ENCODE measurements around the gene ZEB2.

The ZEB2 gene

DNA sequence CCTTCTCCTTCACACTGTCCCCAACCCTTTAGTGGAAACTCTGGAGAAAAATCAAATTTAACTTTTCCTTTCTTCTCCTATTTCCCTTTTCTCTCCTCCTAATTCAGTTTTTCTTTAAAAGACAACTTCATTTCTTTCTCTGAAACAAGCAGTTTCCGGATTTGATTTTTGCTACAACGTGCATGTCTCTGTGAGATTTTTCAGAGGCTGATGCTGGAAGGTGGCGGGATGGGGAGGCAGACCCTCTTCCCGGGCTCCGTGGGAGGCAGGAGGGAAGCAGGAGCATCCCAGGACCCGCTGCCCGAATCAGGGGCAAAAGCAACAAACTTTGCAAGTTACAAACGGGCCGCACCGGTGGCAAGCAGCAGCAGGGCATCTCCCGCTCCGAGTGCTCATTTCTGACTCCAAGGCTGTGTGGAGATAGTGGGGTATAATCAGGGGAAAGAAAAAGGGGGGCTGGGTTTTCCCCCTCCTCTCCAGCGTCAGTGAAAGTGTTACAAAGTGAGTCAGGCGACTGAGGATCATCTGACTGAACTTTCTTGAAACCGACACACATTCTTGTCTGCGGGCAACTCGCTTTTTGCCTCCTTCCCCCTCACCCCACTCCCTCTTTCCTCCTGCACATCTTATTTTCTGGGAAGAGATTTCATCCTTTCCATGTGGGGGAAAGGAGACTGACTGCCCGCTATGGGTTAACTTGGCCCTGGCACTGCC, 6.4 kb downstream of the ZEB2 start:
- DNase-seq (ENCODE audit: low read depth, low spot score): no peak

DNA sequence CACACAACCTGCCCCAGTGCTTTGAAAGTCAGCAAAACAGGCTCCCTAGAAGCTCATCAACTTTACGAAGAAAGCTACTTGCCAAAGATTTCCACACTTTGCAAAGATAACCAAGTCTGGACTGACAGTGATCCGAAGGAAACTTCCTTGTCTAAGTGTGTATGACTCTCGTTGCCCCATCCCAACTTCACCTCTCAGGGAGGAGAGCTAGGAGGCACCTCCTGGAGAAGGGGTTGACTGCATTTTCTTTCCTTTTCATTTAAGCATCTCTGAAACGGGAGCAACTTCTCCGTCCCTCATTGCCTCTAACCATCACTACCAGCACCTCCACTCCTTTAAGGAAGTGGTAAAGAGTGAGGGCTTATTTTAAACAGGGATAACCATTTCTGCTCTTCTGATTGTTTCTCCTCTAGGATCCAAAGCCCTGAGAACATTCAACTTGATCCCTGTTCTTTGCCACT, 7.0 kb downstream of the ZEB2 start:
- no peak for DNase-seq (ENCODE audit: low read depth, low spot score)

DNA sequence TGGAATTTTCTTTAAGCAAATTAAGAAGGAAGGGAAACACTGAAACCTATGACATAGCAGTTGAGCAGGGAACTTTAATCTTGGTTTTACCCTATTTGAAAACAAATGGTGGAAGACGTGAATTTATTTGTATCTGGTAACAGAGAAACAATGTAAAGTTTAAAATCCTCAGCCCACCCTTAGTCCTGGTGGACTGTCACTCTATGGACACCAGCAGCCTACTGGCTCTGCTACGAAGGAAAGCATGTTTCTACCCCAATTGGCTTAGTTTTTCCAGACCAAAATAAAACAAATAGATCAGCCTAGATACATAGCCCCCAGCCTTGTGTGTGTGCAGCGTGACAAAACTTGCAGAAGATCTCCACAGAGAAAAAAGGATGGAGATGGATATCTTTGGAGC, 7.4 kb downstream of the ZEB2 start:
- DNase-seq (ENCODE audit: low read depth, low spot score): no peak

DNA sequence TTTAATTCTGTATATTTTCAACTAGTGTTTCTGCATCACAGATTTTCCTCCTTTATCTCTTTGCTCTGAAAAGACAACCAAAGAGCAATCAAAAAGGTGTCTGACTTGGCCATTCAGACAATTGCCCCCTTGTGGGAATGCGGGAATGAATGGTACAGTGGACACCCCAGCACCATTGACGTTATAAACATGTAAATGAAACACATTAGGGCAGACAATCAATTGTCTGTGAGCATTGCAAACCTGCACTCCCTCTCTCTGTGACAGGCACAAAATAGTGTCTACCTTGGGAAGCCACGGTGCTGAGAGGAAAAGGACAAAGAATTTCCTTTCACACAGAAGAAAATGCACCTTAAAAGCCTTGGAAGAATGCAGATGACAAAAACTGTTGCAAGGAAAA, 8.0 kb downstream of the ZEB2 start:
- DNase-seq (ENCODE audit: low read depth, low spot score): no peak

DNA sequence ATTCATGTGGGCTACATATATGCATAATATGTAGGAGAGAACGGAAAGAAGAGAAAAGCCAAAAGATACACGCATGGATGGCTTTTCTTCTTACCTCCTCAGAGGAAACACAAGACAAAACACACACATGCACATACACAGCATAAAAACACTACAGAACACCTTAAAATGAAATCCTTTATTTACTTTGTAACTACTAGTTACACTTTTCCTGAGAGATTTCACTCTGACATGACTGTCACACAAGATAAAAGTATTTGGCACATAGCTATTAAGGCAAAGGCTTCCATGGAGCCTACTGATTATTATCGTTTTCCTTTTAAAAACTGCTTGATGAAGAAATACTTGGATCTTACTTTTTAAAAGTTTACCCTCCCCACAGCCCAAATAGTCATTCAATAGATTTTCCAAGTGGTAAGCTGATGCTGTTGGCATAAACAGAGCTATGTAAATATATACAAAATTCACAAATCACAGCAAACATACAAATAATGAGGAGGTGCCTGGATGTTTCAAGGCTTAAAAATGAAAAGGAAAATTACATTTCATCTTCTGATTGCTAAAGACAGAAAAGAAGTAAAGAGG, 8.6 kb downstream of the ZEB2 start:
- DNase-seq (ENCODE audit: low read depth, low spot score): no peak

DNA sequence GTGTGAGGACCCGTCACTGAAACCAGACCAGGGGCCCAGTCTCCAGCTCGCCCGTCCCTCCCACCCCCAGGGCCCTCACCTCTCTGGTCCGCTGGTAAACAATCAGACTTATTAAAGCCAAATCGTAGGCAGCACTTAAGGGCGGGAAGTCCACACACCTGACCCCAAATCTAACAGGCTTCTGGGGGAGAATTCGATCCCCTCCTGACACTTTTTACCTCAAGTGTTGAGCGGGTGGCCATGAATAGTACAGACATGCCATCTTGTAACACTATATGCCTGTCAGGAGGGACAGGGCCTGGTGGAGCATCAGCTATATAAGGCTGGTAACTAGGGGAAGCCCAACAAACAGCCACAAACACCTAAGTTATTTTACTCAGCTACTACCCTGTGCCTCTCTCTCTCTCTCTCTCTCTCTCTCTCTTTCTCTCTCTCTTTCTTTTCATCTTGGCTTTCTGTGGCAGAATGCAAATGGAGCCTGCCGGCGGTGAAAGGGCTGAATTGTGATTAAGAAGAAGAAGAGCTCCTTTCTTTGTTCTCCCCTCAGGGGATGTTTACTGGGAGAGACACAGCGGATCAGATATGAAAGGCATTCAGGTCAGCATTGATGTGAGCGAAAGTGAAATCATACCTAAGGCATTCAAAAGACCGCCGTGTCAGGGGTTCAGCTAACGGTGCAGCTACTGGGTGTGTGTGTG, 9.5 kb downstream of the ZEB2 start:
- no peak for DNase-seq (ENCODE audit: low read depth, low spot score)

DNA sequence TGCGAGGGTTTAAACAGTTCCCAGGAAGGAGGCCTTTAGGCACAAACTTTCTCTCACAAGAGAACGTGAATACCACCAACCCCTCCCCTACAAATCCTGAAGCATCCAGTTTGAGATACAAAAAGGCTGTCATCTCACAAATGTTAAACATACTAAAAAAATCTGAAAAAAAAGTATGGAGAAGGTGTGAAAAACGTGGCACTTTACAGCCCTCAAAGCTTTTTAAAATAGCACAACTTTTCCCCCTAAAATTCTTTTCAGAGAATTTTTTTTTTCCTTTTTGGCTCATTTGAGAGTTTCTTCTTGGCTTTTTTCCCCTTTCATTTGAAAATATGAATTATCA, 10.1 kb downstream of the ZEB2 start:
- no peak for DNase-seq (ENCODE audit: low read depth, low spot score)

DNA sequence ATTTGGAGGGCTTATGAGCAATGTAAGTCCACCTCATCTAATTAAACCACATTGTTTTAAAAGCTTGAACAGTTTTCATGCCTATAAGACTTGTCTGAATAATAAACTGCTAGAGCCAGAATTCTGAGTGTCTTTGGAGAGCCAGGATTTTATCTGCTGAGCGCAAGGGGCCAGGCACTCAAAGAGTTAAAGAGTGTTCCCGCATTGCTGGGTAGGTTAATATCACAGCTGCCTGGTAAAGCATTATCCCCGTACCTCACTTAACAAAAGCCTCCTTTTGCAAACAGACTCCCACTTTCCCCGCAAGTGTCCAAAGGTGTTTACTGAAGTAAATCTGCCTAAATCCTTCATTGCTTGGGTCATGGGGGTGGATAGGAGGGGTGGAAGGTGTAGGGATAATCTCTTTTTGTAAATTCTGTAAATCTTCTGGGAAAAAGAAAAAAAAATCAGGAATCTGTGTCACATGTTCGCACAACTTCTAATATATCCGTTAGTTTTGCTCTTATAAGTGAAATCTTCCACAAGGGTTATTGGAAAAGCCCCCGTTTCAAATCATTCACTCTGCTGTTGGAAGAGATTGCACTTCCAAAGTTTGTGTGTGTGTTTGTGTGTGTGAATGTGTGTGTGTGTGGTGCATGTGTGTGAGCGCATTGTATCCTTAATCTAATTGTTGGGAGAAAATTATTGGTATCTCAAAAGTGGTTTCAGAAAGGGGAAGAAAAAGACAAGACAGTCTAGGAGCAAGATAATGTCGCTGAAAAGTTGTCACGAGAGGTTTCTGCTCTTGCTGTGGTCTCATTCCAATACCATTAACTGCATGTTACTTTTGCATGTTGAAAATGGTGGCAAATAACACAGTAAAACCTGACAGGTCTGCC, 10.7 kb downstream of the ZEB2 start:
- DNase-seq (ENCODE audit: low read depth, low spot score): no peak

DNA sequence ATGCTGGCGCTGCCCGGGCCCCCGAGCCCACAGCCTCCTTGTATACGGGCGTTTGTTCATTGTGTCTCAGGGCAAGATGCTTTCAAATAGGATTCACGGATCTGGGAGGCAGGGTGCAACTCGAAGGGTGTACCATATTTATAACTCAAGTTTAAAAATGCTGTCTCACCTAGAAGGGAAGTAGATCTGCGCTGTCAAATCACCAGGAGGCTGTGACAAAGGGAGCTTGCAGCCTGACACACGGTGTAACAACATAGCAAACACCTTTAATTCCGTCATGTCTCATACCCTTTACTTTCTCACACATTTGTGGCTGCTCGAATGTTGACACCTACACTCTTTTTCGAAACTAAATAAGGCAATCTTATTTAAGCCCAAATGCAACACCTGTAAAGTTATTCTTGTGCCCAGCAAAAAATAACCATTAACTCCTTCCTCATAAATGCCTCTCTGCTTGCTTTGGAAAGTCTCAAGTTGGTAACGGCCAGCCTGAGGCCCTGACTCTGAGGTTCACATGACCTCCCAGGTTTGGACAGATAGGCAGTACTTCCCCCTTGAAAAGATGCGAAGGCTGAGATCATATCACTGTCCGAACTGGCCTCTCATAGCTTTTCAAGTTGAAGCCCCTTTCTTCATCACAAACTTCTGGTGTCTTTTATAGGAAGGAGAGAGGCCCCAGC, 11.6 kb downstream of the ZEB2 start:
- DNase-seq (ENCODE audit: low read depth, low spot score): no peak

DNA sequence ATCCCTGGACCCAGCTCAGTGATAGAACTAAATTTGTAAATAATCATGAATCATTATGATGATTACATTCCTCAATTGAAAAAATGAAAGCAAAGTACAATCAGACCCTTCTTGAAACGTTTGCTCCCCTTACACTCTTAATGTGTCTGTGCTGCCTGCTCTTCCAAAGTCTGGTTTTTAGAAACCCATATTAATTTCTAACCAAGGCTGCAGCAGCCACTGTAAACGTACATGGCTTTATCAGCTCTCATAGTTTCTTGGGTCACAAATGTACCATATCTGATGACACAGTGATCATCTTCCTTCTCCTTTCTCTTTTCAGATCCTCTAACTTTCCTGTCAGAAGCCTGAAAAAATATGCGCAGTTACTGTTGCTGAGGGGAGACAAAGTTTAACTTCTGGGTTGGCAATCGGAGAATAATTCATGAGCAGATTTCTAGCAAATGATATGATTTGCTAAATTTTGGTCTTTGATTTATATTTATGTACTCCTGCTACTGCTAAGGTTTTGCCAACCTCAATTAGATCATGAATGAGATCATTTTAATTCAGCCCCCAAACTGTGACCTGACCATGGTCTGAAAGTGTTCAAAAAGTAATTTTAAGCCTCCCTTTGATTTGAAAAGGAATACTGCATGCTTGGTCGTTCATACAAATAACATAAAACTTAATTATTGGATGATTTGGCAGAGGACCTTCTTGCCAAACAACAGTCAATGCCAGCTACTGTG, 12.3 kb downstream of the ZEB2 start:
- DNase-seq (ENCODE audit: low read depth, low spot score): no peak

DNA sequence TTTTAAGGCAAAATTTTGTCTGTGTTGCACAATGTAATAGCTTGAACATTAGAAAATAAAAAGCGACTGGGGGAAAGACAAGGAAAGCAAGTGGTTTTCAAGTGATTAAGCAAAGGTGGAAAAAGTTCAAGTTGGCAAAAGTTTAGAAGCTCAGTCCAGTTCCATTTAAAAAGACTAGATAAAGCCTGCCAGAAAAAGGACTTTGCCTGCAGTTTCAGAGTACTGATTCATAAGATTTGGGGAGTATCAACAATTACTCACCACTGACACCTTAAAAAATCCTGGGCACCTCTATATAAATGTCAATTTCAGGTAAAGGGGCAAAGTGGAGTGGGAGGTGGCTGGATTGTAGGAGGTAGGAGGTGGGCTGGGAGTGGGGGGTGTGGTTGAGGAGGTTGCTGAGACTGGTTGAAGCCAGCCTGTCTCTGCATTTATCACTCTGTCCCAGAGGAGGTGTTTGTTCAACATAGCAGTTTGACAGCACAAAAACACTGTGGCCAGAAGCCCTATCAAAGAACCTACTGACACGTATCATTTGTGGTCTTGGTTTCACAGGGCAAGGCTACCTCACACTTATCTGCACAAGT, 14.6 kb downstream of the ZEB2 start:
- DNase-seq (ENCODE audit: low read depth, low spot score): no peak

DNA sequence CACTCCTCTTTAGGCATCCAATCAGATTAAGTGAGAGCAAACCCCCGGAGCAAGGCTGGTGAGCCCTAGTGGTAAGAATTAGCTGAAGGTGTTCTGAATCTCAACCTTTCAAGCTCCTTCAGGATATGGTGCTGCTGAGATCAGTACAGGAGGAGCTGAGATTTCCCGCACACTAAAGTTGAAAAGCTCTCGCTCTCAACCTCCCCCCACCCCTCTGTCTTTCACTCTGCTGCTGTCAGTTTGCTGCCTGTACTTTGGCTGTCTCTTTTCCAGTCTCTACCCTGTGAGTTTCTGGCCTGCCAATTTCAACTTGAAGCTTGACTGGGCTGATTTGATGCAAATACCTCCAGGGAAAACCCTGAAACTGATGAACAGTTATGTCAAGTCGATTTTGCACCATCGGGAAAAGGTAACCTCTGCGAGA, 15.7 kb downstream of the ZEB2 start:
- DNase-seq (ENCODE audit: low read depth, low spot score): no peak

DNA sequence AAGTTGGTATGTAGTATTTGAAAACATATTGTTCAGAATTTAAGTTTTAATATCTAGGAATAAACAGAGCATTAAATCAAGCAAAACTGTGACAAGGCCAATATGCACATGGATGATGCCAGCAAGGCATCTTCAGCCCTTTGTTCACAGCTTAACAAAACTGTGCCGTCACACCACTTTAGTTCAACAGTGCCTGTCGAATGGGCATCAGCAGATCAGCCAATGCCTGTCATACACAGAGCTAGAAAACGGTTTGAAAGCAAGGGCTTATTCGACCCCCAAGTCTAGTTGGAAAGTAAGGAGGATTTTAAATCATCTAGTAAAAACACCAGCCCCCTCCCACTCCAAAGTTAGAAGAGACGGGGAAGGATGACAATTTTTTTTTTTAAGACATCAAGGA, 16.7 kb downstream of the ZEB2 start:
- DNase-seq (ENCODE audit: low read depth, low spot score): no peak

DNA sequence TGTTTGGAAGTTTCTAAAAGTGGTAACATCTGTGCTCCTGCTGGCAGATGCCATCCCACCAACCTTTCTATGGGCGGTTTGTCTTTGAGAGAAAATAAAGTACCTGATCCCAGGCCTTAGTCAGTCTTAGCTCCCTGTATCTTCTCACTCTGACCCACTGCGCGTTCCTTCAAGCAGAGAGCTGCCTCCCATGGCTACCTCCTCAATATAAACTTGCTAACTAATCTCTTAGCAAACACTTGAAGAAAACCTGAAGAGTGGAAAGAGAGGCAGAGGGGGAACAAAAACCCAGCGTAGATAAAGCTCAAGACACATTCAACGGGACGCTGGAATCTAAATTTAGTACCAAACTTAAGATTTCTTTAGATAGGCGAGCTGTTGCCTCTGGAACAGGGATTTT, 17.6 kb downstream of the ZEB2 start:
- DNase-seq (ENCODE audit: low read depth, low spot score): no peak

DNA sequence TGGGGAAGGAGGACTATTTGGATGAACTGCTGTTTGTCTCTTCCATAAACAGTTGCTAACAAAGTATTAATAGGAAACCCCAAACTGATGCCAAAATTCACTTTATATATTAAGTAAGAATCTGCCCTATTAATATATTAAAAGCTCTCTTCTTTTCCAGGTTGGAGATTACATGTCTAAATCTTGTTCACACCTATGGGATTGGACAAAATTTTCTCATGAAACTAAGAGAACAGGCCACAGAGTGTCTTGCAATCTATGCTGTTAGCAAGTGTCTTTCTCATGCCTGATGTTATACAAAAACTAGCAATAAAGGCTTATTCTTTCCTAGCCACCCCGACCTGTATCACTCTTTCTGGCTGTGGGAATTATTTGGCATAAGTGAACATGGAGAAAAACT, 18.3 kb downstream of the ZEB2 start:
- DNase-seq (ENCODE audit: low read depth, low spot score): no peak

DNA sequence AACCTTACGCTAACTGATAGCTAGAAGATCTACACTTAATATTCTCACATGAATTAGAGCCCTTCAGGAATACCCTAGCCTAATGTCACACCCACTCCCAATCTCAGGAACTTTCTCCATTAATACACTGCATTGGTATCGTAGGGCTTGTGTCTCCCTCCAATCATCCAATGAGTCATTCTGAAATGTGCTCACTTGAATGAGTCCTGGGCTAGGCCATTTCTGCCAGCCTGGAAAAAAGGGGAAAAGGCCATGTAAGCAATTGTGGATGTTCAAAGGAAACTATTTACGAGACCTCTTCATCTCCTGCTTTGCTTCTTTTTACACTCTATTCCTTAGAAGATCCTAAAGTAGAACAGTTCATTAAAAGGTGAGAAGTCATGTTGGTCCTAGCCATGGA, 18.8 kb downstream of the ZEB2 start:
- DNase-seq (ENCODE audit: low read depth, low spot score): no peak

DNA sequence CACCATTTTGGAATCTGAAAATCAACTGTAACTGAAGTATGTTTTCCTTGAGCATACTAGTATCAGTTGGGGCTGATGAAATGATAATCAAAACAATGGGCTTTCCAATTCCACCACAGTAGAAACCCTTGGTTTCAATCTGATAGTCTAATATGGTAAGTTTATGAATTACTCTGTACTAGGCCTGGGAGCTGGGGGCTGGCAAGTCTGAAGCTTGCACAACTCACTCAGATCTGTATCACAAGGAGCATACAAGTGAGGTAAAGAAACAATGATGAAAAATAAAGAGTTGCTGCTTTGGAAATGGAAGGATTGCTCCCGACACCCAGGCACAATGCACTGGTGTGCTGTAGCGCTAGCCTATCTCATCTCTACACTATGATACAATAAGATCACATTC, 19.4 kb downstream of the ZEB2 start:
- DNase-seq (ENCODE audit: low read depth, low spot score): no peak

DNA sequence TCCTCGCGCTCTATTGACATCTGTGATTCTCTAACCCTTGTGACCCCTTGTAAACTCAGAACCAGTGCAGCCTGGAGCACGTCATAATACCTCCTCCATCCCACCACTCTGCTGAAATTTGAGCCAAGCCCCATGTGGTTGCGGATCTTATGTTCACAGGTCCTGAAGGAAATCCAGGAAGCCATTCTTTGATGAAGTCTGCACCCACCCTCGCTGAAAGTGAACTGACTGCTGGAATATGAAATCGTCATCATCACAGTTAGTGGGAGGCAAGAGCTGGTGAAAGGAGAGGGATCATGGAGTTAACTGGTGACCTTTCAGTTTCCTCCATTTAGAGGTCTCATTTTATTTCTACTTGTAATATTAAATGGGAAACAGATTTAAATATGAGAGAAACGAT, 21.6 kb downstream of the ZEB2 start:
- no peak for DNase-seq (ENCODE audit: low read depth, low spot score)

DNA sequence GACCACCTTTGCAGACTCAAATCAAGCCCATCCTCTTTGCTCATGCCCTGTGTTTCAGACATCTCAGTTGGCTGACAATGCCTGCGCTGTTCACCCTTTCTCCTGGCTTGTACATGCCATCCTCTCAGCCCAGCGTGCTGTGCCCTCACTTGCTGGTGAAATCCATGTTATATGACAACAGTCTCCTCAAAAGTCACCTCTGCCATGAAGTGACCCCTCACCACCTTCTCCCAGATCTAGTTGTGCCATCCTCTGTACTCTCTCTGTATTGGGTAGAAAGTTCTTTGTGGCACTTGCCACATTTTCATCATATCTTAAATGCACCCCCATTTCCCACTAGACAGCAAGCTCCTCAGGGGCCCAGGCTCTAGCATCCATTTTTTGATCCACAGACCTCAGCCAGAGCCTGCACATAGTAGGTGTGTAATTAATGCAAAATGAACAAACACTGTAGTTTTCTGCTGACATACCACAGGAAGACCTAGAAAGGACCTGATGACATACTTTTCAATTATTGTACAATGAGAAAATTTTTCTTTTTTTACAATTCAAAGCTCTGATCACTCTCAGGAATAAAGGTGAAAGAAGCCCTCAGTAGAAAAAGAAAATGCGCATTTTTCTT, 22.8 kb downstream of the ZEB2 start:
- no peak for DNase-seq (ENCODE audit: low read depth, low spot score)

Measured in activated CD4-positive, CD25-positive, alpha-beta regulatory T cell treated with anti-CD3 and anti-CD28 coated beads, Interleukin-2, amount 50 U/mL, for 16 hours (primary cell).